ENCODE data around the gene EXTL1. TPM values are rescaled to one million over a fixed set of nuclear protein-coding genes. Genes with fewer than 3 reads are reported as not detected.

The EXTL1 gene
- total RNA-seq, 1 donor from 2014 or later: not detected

DNA sequence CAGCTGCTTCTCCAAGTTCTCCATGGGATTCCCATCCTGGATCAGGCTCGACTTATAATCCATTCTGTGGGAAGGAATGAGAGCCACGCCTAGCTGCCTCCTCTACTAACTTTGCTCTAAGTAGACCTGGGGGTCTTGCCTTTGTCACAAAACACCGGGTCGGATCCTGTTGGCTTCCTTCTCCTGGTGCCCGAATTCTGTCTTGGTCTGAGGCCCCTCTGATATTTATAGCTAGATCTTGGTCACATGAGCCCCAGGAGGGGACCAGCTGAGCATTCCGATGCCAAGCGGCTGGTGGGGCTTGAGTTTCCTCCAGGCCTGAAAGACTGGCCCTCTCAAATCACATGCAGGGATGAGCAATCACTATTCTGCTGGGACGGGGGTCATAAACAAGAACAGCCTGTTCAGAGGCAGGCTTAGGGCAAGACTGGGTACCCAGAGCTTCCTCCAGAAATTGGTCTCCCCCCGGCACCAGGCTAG is 45.9 kb downstream of the EXTL1 start, which contains the start of gene TRIM63:
Gene TRIM63 (minus strand): TSS at position 199 of the 480 bp plus-strand sequence. CDS start 136 bp downstream, at position 63.
- no peaks in the 10 kb centered on the region for H3K4me1 Mint-ChIP-seq
- no peak within 1 kb of the TSS for H3K27ac Mint-ChIP-seq
- H3K9me3 Mint-ChIP-seq: no peaks in the 10 kb centered on the region
- no peak within 1 kb of the TSS for H3K4me3 Mint-ChIP-seq
- no peak for DNase-seq
- intact Hi-C loops (cut with micrococcal nuclease): no loop called here
- H3K36me3 Mint-ChIP-seq (ENCODE audit: low read depth): no peaks in the 10 kb centered on the region
- H3K27me3 Mint-ChIP-seq: peaks cover 35% of the 10 kb centered on the region

DNA sequence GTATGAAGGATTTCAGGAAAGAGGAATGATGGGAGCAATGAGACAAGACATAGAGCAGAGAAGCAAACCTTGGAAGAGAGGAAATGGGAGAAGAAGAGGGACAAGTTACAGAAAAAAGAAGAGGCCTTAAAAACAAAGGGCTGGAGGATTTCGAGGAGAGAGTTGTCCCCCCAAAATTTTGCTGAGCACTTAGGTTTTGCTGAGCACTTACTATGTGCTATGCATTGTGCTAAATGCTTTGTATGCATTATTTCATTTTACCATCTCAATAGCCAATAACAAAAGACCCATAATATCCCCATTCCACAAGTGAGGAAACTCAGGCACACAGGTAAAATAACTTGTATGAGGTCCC is 48.3 kb downstream of the EXTL1 start:
- no peak overlapping the region for H3K27ac Mint-ChIP-seq
- no peaks in the 10 kb centered on the region for H3K36me3 Mint-ChIP-seq (ENCODE audit: low read depth)
- H3K4me3 Mint-ChIP-seq: no peak overlapping the region
- no peak for DNase-seq
- H3K9me3 Mint-ChIP-seq: no peaks in the 10 kb centered on the region
- H3K4me1 Mint-ChIP-seq: no peaks in the 10 kb centered on the region
- peaks cover 38% of the 10 kb centered on the region for H3K27me3 Mint-ChIP-seq
- intact Hi-C loops (cut with micrococcal nuclease): no loop called here

DNA sequence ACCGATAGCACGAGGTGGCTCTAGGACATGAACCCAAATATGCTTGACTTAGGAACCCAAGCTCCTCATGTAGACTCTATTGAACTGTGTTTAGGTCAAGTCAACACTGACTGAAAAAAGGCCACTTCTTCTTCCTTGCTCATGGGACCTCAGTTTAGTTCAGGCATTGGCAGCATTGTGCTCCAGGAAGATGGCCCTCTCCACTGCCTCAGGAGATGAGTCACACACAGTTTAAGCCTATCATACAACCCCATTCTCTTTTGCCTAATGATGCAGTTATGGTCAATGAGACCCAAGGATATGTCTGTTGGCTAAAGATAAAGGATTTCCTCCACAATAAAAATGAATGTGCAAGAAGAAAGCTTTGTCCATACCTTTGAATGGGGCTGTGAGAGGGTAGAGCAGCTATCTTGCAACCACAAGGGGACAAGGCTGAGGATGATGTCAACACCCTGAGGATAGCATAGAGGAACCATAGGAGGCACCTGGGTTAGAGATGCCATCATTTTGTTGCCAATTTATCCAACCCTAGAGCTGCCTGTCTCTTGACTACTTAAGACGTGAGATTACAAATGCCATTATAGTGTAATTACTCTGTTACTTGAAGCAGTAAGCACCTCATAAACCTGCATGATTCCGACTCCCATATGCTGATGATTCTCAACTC is 48.9 kb downstream of the EXTL1 start:
- peaks cover 2% of the 10 kb centered on the region for H3K4me1 Mint-ChIP-seq
- no peak overlapping the region for H3K4me3 Mint-ChIP-seq
- no peak for DNase-seq
- H3K27me3 Mint-ChIP-seq: peaks cover 38% of the 10 kb centered on the region
- no peak overlapping the region for H3K27ac Mint-ChIP-seq
- H3K36me3 Mint-ChIP-seq (ENCODE audit: low read depth): no peaks in the 10 kb centered on the region
- intact Hi-C loops (cut with micrococcal nuclease): no loop called here
- no peaks in the 10 kb centered on the region for H3K9me3 Mint-ChIP-seq

DNA sequence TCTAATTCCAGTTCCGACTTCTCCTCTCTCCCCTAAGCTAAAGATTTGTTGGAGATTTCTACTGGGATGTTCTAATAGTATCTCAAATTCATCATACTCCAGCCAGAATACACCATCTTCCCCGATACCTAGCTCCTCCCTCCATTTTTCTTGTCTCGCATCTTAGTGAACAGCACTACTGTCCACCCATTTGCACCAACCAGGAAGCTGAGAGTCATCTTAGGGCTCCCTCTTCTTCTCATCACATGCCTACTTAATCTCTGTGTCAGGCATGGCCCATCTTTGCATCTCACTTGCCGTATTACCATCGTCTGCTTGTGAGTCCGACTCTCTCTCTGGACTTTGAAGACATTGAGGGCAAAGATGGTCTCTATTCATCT is 49.4 kb downstream of the EXTL1 start:
- Mint-ChIP-seq H3K4me3 (no peak overlapping the region), H3K27me3 (peaks cover 36% of the 10 kb centered on the region), H3K27ac (no peak overlapping the region), H3K9me3 (no peaks in the 10 kb centered on the region), H3K36me3 (ENCODE audit: low read depth) (no peaks in the 10 kb centered on the region), H3K4me1 (peaks cover 6% of the 10 kb centered on the region)
- intact Hi-C loops (cut with micrococcal nuclease): no loop called here
- no peak for DNase-seq

DNA sequence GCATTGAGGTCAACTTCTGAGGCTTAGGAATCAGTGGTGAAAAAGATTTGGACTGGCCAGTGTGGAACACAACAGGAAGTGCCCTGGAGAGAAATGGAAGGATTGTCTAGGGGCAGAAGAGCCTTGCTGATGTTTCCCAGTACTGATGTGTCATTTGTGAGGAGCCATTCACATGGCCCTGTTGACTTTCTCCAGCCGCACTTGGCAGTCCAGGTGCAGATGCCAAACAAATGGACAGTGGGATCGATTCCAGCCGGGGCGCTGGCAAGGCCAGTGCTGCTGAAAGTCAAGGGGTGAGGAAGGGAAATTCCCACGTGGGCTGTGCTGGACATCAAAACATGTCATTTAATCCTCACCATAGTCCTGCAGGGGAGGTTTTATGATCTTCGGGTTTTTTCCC is 50.7 kb downstream of the EXTL1 start:
- H3K9me3 Mint-ChIP-seq: no peaks in the 10 kb centered on the region
- no peak overlapping the region for H3K4me3 Mint-ChIP-seq
- peaks cover 35% of the 10 kb centered on the region for H3K27me3 Mint-ChIP-seq
- no peak overlapping the region for H3K27ac Mint-ChIP-seq
- H3K4me1 Mint-ChIP-seq: peaks cover 9% of the 10 kb centered on the region
- H3K36me3 Mint-ChIP-seq (ENCODE audit: low read depth): no peaks in the 10 kb centered on the region
- intact Hi-C loops (cut with micrococcal nuclease): no loop called here
- DNase-seq: no peak

DNA sequence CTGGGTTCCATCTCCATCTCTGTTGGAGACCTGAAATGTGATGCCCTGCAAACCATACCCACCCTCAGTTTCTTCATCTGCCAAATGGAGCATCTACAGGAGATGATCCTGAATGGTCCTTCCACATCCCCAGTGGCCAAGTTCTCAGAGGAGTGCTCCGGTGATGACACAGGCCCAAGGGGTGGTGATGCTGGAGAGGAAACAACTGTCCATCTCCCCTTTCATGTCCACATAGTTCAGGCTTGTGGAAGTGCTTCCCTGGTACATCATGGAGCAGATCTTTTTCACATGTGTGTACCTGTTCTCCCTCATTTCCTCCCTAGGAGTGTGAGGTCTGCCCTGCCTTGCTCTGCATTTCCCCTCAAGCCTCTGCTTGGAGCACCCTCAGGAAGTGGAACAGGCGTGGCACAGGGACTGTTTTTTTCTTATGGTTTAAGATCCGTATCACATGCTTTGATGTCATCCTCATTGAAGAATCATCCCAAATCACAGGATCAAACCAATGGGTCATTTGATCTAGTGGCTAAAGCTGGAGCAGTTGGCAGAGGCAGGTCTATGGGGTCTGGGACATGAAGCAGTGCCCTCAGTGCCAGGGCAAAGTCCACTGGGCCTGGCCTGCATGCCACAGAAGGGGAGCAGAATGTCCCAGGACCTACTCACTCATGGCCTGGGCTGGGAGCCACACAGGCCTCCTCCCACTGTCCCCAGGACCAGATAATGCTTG is 54.0 kb downstream of the EXTL1 start:
- Mint-ChIP-seq H3K27me3 (peaks cover 28% of the 10 kb centered on the region), H3K4me1 (peaks cover 9% of the 10 kb centered on the region), H3K27ac (no peak overlapping the region), H3K4me3 (no peak overlapping the region), H3K9me3 (no peaks in the 10 kb centered on the region), H3K36me3 (ENCODE audit: low read depth) (no peaks in the 10 kb centered on the region)
- intact Hi-C loops (cut with micrococcal nuclease): no loop called here
- no peak for DNase-seq

DNA sequence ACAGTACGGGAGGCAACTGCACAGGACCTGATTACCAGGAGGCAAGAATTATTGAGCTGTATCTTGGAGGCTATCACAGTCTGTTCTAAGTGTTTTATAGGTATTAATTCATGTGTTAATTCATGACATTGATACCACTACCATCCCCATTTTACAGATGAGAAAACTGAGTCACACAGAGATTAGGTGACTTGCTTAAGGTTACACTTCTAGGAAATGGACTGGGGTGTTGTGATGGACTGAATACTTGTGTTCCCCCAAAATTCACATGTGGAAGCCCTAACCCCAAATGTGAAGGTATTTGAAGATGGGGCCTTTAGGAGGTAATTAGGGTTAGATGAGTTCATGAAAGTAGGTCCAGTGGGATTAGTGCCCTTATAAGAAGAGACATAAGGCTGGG is 55.9 kb downstream of the EXTL1 start:
- H3K27me3 Mint-ChIP-seq: peaks cover 19% of the 10 kb centered on the region
- no peak overlapping the region for H3K4me3 Mint-ChIP-seq
- no peak for DNase-seq
- peaks cover 9% of the 10 kb centered on the region for H3K4me1 Mint-ChIP-seq
- H3K9me3 Mint-ChIP-seq: no peaks in the 10 kb centered on the region
- H3K27ac Mint-ChIP-seq: no peak overlapping the region
- intact Hi-C loops (cut with micrococcal nuclease): no loop called here
- H3K36me3 Mint-ChIP-seq (ENCODE audit: low read depth): no peaks in the 10 kb centered on the region

DNA sequence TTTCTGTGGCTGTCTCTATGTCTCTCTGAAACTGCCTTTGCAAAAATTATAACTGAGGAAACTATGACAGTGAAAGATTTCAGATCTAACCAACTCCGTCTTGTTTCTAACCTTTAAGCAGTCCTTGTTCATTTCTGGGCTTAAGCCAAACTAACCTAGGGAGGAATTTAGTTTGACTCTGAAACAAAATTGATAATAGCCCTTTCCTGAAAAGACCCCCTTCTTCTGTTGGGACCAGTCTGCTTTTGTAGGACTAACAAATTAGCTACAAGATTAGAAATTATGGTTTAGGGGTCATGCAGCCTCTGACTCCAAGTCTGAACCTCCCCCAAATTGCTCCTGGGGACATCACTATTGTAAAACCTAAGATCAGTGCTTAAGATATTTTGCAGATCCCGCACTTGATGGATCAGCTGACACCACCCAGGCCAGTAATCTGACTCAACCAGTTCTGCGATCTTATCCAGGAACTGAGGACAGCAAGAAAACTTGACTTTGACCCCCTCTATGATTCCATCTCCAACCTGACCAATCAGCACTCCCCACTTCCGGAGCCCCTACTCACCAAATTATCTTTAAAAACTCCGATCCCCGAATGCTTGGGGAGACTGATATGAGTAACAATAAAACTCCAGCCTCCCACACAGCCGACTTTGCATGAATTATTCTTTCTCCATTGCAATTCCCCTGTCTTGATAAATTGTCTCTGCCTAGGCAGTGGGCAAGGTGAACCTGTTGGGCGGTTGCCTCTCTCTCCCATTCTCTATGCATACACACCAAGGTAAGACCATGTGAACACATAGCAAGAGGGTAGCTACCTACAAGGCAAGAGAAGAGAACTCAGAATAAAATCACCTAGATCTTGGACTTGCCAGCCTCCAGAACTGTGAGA is 57.0 kb downstream of the EXTL1 start:
- DNase-seq: no peak
- Mint-ChIP-seq H3K4me3 (no peak overlapping the region), H3K36me3 (ENCODE audit: low read depth) (no peaks in the 10 kb centered on the region), H3K4me1 (peaks cover 9% of the 10 kb centered on the region), H3K9me3 (no peaks in the 10 kb centered on the region), H3K27ac (no peak overlapping the region), H3K27me3 (peaks cover 15% of the 10 kb centered on the region)
- intact Hi-C loops (cut with micrococcal nuclease): no loop called here

DNA sequence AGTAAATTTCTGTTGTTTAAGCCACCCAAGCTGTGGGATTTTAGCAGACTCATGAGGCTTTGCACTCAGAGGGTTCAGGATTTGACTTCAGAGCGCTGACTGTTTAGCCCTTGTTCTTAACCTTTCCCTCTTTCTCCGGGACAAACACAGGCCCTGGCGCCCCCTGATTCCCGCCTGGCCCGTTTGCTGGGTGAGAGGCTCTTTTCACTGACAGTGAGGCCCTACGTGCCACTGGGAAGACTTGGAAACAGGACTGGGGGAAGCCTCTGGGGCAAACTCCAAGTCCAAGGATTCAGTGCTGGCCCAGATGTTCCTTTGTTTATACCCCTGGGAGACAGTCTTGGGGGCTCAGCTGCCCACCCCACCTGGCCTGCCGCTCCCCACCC is 57.6 kb downstream of the EXTL1 start:
- Mint-ChIP-seq H3K4me3 (no peak overlapping the region), H3K27ac (no peak overlapping the region), H3K4me1 (peaks cover 9% of the 10 kb centered on the region), H3K27me3 (peaks cover 19% of the 10 kb centered on the region), H3K36me3 (ENCODE audit: low read depth) (no peaks in the 10 kb centered on the region), H3K9me3 (no peaks in the 10 kb centered on the region)
- intact Hi-C loops (cut with micrococcal nuclease): no loop called here
- no peak for DNase-seq

DNA sequence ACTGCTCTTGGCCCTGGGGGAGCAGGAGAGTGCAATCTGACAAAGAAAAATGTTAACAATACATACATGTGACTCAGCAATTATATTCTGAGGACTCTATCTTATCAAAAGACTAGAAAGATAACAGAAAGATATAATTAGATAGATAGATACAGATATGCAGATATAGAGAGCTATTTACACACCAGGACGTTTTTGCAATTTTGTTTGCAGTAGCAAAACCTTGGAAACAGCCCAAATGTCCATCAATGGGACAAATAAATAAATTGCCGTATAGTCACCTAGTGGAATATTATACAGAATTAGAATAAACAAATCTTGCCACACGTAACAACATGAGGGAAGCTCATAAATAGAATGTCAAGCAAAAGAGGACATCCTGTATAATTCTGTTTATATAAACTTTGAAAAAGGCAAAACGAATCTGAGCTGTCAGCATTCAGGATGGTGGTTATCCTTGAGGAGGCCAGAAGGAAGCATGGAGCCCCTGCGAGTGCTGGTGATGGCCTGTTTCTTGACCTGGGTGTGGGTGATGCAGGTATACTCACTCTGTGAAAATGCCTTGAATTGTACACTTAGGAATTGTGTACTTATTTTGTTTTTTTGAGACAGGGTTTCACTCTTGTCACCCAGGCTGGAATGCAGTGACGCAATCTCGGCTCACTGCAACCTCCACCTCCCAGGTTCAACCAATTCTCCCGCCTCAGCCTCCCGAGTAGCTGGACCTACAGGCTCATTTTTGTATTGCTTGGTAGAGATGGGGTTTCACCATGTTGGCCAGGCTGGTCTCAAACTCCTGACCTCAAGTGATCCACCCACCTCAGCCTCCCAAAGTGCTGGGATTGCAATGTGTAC is 58.6 kb downstream of the EXTL1 start:
- H3K27ac Mint-ChIP-seq: no peak overlapping the region
- no peak overlapping the region for H3K4me3 Mint-ChIP-seq
- intact Hi-C loops (cut with micrococcal nuclease): no loop called here
- H3K4me1 Mint-ChIP-seq: peaks cover 9% of the 10 kb centered on the region
- peaks cover 23% of the 10 kb centered on the region for H3K27me3 Mint-ChIP-seq
- H3K9me3 Mint-ChIP-seq: no peaks in the 10 kb centered on the region
- H3K36me3 Mint-ChIP-seq (ENCODE audit: low read depth): no peaks in the 10 kb centered on the region
- DNase-seq: no peak

DNA sequence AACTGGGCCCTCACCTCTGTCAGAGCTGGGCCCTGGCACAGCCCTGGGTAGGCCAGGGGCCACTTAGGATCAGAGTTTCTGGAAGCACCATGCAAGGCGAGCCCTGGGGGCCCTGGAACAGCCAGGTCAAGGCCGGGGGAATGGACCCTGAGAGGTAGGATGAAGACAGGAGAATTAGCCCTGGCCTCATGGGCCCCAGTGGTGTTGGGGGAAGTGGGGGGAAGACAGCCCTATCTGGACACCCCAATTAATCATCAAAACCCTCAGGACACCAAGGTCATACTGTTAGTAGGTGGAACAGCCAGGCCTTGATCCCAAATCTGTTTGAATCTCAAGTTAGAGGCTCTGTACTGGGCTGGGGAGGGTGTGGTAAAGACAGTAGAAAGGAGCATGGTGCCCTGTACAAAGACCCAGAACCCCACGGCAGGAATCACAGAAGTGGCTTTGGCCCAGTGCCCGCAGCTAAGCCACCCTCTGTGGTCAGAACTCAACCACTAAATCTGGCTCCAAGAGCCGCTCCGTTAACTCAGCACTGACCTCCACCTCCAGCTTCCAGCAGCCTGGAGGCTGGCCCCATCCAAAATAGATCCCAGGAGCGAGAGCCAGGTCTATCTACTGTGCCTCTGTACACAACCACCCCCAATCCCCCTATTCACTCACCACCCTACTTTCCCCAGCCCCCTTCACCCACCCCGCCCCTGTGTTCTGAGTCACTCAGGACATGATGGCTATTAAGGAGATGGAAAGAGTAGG is 59.9 kb downstream of the EXTL1 start:
- intact Hi-C loops (cut with micrococcal nuclease): no loop called here
- Mint-ChIP-seq H3K4me1 (no peaks in the 10 kb centered on the region), H3K27ac (no peak overlapping the region), H3K9me3 (no peaks in the 10 kb centered on the region), H3K27me3 (peaks cover 27% of the 10 kb centered on the region), H3K4me3 (no peak overlapping the region), H3K36me3 (ENCODE audit: low read depth) (no peaks in the 10 kb centered on the region)
- no peak for DNase-seq

DNA sequence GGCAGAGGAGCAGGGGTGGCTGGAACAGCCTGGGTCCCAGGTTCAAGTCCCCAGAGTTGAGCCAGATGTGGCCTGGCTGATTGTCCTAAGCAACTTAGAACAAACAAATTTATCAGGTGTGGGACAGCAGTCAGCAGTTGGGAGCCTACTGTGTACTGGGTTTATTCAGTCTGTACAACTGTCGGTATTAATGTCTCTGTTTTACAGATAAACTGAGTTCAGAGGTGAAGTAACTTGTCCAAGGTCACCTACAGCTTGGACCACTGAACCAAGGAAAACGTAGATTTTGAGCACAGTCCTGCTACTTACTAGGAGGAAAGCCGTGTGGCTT is 60.4 kb downstream of the EXTL1 start:
- DNase-seq: no peak
- Mint-ChIP-seq H3K9me3 (no peaks in the 10 kb centered on the region), H3K27me3 (peaks cover 27% of the 10 kb centered on the region), H3K4me3 (no peak overlapping the region), H3K36me3 (ENCODE audit: low read depth) (no peaks in the 10 kb centered on the region), H3K27ac (no peak overlapping the region), H3K4me1 (no peaks in the 10 kb centered on the region)
- intact Hi-C loops (cut with micrococcal nuclease): no loop called here

DNA sequence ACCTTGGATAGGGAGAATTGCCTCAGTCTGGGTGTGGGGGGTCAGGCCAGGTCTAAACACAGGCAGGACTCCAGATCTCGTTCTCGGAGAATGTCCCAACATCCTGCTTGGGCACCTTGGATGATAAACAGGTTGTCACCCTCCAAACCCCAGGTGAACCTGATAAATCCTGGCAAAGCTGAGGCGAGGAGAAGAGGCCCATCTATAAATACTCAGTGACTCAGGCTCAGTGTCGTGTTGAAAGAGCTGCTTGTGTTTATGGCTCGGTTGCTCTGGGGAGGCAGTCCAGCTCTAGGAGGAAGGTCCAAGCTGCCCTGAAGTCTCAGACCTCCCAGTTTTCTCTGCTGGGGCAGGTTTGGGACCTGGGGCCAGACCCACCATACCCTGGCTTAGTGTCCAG is 61.6 kb downstream of the EXTL1 start:
- H3K27me3 Mint-ChIP-seq: peaks cover 25% of the 10 kb centered on the region
- H3K36me3 Mint-ChIP-seq (ENCODE audit: low read depth): no peaks in the 10 kb centered on the region
- DNase-seq: no peak
- no peak overlapping the region for H3K27ac Mint-ChIP-seq
- H3K4me3 Mint-ChIP-seq: no peak overlapping the region
- no peaks in the 10 kb centered on the region for H3K4me1 Mint-ChIP-seq
- intact Hi-C loops (cut with micrococcal nuclease): no loop called here
- H3K9me3 Mint-ChIP-seq: no peaks in the 10 kb centered on the region

Measured in activated CD4-positive, alpha-beta T cell treated with anti-CD3 and anti-CD28 coated beads, Interleukin-2, amount 10 ng/mL, durations not matched to agents 24 days and 14 days (primary cell).